GM21447 (cell line): ENCODE results near the gene MATN1.

ENCODE experiments used
- ATAC-seq: cut with Tn5 transposase; IDR thresholded peaks from one replicate; pipeline ENCODE4 v1.9.1; 2021; ENCODE audit not compliant: unreplicated experiment

The MATN1 gene

DNA sequence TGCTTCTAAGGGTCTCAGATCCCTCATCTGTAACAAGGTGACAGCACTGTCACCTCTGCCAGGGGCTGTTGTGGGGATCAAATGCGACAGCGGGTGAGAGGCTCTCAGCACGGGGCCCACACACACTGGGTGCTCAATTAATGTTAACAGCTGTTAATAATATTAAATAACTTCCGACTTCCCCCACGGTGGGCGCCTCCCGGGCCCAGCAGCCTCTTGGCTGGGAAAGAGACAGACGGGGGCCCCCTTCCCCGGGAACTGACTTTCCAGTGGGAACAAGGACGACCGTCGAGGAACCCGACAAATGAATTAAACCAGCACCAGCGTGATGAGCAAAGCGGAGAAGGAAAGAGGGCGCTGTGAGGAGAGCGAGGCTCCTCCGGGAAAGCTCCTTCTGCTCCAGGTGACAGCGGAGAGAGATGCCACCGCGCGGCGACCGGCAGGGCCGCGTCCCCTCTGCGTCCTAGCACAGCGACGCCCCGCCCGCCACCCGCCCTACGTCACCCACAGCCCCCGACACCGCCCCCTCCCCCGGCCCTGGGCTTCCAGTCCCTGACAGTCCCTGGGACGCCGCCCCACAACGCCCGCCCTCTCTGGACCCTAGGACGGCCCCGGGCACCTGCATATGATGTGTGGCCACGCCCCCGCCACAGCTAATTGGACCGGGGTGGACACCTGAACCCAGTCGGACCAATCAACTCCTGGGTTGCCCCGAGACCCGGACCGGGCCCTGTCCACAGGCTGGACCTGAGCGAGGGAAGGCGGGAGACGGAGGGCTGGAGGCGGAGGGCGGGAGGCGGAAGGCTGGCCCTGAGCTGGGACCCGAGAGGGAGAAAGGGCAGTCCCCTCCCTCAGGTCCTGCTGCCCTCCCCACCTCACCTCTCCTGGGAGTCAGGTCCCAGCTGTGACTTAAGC, 38.2 kb downstream of the MATN1 start:
- ATAC-seq, result no peak

DNA sequence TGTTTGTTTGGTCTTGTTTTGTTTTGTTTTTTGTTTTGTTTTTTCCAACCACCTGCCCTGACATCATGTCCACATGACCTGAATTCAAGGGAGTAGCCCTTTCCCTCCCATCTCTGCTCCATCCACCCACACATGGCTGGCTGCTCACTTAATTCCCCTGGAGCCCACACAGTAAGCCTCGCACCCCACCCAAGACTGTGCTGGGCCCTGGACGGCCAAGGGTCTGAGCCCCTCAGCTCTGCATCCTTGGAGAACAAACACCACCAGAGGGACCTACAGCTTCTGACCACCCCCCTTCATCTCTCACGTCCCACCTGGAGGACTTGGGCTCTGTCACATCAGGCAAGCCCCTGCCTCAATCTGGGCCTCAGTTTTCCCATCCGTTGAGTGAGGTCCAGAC, 39.1 kb downstream of the MATN1 start:
- ATAC-seq, result no peak

DNA sequence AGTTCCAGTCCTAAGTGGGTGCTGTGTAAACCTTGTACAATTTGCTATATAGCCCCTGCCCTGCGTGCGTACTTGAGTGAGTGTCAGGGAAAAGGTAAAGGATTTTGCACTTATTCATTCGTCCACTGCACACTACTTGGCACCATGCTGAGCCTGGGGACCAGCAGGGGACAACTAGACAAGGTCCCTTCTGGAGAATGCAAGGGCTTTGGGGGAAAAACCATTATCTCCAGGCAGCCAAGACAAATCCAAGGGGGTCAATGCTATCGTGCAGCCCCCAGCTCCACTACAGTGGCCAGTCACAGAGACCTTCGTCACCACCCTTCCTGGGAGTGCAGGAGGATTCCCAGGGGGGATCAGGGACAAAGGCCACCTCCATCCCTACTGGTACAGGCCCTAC, 39.7 kb downstream of the MATN1 start:
- no peak for ATAC-seq

DNA sequence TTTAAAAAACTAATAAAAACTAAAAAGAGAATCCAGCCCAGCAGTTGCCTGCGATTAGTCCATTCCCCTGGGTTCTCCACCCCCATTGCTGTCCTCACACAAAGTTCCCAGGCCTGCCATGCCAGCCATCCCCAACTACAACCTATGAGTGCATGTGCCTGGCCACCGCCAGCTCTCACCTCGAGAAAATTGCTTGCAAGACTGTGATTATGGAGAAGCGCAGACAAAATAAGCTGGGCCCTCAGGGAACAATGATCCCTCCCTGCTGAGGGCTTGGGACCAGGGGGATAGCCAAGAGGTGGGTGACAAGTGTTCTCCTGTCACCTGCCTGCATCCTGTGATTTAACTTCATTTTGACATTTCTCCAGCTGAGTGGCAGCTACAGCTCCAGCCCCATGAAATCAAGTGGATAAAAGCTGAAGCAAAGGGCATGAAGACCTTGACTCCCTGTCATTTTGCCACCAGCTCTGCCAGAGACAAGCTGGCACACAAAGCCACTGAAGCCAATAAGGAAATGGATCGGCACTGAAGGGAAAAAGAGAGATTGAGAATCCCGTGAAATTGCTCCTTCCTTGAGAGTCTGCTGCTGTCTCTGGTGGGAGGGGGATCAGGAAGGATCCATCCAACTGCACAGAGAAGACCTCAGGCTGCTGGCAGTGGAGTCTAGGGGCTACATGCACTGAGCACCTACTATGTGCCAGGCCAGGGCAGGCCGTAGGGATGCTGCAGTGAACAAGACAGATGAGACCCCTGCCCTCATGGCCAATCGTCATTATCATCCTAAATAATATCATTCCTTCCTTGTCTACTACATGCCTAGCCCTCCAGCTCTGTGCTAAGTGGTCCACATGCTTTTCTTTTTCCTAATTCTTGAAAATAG, 40.7 kb downstream of the MATN1 start:
- ATAC-seq, result no peak

DNA sequence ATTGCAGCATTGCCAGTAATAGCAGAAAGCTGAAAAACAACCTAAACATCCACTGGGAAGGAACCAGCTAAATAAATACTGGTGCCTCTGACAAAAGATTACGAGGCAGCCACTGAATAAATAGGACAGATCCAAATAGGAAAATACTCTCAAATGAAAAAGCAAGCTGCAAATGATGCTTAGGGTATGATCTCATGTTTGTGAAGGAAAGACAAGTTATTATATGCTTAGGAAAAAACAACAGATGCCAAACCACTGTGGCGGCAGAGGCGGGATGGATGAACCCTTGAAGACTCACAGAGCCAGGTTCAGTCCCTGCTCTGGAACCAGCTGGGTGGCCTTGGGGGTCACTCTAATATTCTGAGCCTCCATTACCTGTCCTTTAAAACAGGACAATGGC, 41.6 kb downstream of the MATN1 start:
- ATAC-seq, result no peak

DNA sequence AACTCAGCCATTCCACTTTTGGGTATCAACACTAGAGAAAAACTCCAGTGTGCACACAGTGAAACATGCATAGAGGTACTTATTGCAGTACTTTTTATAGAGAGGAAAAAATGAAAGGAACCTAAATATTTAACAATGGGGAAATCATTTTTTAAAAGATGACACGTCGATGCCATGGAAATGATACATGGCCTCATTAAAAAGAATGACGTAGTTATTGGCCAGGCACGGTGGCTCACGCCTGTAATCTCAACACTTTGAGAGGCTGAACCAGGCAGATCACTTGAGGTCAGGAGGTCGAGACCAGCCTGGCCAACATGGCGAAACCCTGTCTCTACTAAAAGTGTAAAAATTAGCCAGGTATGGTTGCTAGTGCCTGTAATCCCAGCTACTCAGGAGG, 42.5 kb downstream of the MATN1 start:
- ATAC-seq, result no peak

DNA sequence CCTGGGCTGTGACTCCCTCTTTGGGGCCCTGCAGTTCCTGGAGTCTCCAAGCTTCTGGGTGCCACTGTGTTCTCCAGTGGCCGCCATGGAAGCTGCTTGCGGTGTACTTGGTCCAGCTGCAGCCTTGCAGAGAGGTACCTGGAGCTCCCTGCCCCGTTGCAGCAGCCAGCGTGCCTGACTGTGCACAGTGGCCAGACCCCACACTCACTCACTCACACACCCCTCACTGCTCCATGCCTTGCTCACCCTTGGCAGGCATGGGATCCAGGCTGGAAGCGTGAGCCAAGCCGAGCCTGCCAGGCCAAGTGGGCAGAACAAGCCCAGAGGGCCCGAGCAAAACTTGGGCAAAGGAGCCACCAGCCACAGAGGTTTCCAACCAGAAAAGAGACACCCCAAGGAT, 43.0 kb downstream of the MATN1 start:
- ATAC-seq, result no peak

DNA sequence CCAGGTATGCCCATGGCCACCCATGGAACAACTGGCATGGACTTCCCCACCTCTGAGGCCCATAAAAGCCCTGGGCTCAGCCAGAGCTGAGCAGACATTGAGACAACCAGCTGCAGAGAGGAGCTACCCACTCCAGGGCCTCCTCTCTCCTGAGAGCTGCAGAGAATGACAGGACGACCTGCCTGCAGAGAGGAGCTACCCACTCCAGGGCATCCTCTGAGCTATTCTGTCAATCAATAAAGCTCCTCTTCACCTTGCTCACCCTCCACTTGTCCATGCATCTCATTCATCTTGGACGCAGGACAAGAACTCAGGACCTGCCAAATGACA, 43.4 kb downstream of the MATN1 start:
- ATAC-seq, result no peak

DNA sequence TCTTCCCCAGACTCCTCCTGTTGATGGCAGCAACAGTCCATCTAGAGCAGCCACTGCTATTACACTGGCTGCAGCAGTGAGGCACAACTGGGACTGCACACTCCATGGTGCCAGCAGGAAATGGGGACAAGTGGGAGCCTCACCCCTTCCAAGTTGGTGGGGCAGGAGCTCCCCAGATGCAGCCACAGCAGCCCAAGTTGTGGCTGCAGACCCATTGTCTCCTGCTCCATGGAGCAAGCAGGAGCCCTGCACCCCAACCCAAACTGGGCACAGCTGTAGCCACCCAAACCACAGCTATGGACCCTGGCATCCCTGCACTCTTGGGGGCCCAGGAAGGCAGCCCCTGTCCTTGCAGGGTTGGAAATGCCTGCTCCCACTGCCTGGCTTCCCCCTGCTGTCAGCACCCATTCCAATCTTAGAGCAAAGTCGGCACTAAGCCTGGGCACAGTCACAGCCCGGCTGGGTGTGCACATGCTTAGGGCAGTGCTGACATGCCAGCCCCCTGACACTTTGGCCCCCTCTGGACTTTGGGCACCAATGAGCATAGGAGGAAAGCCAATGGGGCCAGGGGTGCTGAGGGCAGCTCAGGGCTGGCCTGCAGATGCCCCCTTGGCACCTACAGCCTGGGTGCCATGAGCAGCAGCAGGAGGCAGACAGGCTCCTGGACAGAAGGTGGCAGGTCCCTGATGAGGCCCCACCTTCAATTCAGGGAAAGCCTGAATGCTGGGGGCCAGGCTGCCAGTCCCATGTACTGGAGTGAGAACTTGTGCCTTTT, 44.0 kb downstream of the MATN1 start:
- no peak for ATAC-seq

DNA sequence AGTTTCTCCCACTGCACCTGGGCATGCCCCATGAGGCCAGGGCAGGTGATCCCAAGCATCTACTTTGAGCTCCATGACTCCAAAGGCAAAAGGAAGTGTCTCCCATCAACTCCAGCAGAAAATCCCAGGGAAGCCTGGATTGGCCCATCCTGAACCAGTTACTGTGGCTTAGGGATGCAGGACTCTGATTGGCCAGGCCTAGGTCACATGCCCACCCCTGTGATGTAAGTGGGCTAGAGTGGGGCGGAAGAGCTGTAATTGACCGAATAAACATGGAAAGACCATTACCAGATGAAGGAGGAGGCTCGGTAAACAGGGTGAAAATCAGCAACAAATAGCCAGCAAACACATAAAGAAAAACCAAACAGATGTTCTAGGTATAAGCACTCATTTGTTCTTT, 45.2 kb downstream of the MATN1 start:
- ATAC-seq, result no peak

DNA sequence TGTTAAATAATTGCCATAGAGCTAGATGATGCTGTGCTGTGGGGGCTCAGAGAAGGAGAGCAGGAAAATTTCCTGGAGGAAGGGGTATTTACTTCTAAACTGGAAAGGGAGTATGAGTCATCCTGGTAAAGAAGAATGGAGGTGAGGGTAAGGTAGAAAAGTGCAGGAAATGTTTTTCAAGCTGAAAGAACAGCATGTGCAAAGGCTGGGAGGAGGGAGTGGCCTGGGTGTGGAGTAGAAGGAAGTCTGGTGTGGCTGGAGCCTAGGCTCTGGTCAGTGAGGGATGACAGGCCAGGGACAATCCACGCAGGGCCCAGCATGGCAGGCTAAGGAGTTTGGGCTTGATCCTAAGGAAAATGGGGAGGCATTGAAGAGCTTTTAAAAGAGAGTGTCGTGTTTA, 45.9 kb downstream of the MATN1 start:
- no peak for ATAC-seq

DNA sequence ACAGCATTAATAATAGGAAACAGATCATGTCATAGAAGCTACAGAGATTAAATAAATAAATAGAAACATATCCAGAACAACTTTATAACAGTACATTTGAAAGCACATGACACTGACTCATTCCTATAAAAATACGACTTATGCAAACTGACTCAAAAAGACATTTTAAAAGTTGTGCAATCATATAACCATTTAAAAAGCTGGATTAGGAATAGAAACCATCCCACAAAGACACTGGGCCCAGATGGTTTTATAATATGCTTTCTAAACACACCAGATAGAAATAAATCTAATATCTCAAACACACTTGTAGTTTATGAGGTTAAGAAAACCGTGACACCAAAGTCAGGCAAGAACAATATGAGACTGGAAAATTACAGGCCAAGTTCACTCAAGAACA, 47.6 kb downstream of the MATN1 start:
- ATAC-seq, result no peak

DNA sequence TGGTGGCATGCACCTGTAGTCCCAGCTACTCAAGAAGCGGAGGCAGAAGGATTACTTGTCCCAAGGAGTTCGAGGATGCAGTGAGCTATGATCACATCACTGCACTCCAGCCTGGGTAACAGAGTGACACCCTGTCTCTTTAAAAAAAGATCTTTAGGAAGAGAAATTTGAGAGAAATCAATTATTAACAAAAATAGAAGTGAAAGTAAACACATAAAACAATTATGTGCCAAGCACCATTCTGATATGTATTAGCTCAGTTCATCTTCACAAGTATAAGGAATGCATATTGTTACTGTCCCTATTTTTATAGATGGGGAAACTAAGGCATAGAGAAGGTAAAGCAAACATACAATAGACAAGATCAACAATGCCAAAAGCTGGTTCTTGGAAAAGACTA, 48.1 kb downstream of the MATN1 start:
- no peak for ATAC-seq

DNA sequence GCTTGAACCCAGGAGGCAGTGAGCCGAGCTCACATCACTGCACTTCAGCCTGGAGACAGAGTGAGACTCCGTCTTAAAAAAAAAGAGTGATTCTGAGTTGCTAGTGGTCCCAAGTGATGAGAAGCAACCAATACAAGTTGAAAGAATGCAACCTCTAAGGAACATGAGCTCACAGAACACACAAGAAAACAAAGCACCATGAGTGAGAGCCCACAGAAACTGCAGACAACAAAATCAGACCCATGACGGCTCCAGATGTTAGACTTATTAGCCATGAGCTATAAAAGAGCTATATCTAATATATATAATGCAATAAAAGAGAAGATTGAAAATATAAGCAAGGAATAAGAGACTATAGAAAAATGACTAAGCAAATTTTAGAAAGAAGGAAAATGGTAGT, 50.0 kb downstream of the MATN1 start:
- no peak for ATAC-seq

DNA sequence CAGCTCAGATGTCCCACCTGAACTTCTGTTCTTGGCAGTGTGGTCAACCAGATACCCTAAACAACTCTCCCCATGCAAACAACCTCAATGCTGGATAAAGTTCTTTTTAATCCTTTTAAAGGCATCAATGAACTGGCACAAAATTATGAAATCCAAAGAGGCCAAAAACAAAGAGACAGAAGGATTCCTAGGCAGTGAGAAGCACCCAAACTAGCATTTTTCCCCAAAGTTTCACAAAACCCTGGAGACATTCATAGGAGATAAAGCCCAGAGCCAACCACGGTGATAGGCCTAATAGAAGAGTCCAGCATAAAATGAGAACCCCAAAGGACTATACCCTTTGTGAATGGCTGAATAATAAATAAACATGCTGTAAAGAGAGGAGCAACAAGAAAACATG, 50.7 kb downstream of the MATN1 start:
- no peak for ATAC-seq

DNA sequence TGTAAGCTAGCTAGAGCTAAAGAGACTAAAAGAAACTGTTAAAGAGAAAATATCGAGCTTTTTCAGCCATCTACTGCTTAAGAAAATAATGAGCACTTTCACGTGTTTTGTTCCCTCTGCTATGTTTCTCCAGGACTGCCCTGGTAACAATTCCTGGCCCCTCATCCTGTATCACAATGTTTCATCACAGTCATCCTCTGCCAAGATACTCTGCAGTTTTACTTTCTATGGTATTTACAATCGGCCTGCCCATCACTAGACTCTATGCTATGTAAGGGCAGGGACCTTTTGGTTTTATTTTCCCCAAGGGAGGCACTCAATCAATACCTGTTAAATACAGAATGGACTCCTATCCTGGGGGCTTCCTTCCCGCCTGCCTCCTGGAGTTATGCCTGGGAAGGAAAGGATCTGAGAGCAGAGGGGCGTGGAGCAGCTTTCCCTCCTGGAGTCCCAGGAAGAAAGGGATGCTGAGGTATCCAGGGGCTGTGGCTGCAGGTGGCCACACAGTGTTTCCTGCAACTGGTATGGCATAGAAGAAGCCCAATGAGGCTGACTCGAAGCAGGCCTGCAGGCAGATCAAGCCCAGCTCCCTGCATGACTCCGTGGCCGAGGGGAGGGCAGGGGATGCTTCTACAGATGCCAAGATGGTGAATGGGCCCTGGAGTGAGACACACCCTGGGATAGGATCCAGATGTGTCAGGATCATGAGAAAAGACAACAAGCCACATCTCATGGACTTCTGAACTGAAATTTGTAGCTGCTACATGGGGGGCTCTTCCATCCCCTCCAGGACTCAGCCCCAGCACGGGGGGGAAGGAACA, 52.9 kb downstream of the MATN1 start:
- no peak for ATAC-seq

DNA sequence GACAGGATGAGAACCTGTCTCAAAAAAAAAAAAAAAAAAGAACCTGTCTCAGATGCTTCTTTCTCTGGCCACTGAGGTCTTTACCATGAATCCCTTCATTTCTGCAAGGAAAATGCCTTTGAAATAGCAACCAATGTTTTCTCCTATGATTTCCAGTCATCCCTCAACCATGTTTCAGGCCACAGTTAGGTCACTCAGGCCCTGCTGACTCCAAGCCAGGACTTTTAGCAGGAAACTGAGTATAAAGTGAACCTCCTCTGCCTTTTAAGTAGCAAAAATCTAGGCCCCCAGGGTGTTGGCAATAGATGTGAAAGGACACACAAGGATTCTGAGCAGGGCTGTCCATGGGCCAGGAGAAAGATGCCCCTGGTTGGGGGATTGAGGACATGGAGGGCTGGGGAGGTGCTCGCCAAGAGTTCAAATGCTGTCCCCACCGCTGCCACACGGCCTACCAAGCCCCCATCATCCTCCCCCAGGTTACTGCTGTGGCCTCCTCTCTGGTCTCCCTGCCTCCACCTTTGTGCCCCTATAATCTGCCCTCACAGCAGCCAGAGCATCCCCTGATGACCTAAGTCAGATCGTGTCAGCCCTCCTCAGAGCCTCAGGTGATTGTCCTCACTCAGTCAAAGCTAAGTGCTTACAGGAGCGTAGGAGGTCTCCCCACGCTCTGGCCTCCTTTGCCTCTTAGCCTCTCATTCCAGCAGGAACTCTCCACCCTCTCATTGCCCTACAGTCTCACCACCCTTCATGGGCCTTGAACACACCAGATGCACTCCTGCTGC, 54.6 kb downstream of the MATN1 start:
- ATAC-seq, result no peak

DNA sequence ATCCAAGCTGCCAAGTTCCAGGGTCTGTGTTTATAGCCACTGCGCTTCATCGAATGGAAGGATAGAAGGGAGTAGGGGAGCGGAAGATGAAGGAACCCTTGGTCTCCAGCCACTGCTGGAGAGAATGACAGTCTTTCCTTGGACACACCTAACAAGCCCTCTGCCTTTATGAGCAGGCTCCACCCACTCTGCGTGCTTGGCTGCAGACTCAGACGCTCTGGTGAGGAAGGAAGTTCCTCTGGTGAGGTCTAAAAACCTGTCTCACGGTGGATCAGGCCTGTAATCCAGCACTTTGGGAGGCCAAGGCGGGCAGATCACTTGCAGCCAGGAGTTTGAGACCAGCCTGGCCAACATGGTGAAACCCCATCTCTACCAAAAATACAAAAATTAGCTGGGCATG, 55.4 kb downstream of the MATN1 start:
- ATAC-seq, result no peak

DNA sequence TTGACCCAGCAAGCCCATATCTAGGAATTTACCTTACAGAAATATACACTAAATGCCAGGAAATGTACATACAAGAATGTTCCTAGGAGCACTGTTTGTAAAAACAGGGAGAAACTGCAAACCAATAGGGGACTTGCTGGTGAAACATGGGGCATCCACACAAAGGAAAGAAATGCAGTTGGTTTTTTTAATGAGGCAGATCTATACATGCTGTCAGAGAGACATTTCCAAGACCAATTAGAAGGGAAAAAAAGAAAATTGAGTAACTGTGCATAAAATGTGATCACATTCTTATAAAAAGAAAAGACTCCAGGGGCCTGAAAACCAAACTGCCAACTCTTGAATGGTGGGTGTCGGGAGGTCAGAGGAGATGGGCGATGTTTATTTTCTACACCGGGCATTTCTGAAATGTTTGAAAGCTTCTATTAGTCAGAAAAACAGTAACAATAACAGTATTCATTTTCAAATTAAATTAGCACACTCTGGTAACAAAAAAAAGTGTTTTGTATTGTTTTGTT, 56.6 kb downstream of the MATN1 start:
- ATAC-seq, result no peak
